Esophagus muscularis mucosa (tissue), 4 donors: ENCODE results near the gene TMEM95. TPM values are rescaled to one million over a fixed set of nuclear protein-coding genes. Genes with fewer than 3 reads are reported as not detected.
A peak's percentile ranks its signal among the peaks of the same experiment; 100 is the strongest.

Experiments used
- DNase-seq: peaks from one replicate; pipeline ENCODE4 v3.0.0-alpha.2; 2017; ENCODE audit errors: extremely low spot score
- H3K27ac ChIP-seq, 4 donors: fragments of 200-600 bp; sonication (generic); replicated peaks in 1 of 4; 1 replicate in 3 of 4; 2 replicates in 1 of 4; pipeline ENCODE4 v1.5.1; 2016 to 2019; ENCODE audit warnings: mild to moderate bottlenecking in 1 of 4
- H3K27me3 ChIP-seq, 4 donors: fragments of 200-600 bp; sonication (generic); one replicate each; pipeline versions ENCODE4 v1.5.1 to v1.6.0; 2016 to 2019
- H3K36me3 ChIP-seq, 4 donors: fragments of 200-600 bp; sonication (generic); one replicate each; pipeline ENCODE4 v1.5.1; 2016 to 2019
- H3K4me1 ChIP-seq, 4 donors: fragments of 200-600 bp; sonication (generic); one replicate each; pipeline ENCODE4 v1.5.1; 2016 to 2019
- H3K4me3 ChIP-seq, 4 donors: fragments of 200-600 bp; sonication (generic); 1 replicate in 2 of 4; 2 replicates in 2 of 4; pipeline ENCODE4 v1.5.1; 2016 to 2019; ENCODE audit warnings: mild to moderate bottlenecking in 4 of 4, moderate library complexity in 1 of 4
- H3K9me3 ChIP-seq, 4 donors: fragments of 200-600 bp; sonication (generic); 1 replicate in 3 of 4; 2 replicates in 1 of 4; pipeline ENCODE4 v1.5.1; 2016 to 2019
- CTCF ChIP-seq, 3 experiments: fragments of 200-600 bp in 2 of 3; fragments of 450-650 bp in 1 of 3; sonication (generic) in 2 of 3; IDR thresholded peaks; one replicate each; pipeline ENCODE4 v1.5.1; 2017 to 2019; ENCODE audit warnings: antibody characterized with exemption in 3 of 3, mild to moderate bottlenecking in 2 of 3, moderate library complexity in 1 of 3
- EP300 ChIP-seq: sonication (generic); formaldehyde crosslinking; IDR thresholded peaks from one replicate; pipeline ENCODE4 v1.6.1; 2017; ENCODE audit warnings: antibody characterized with exemption
- POLR2A ChIP-seq: fragments of 450-650 bp; IDR thresholded peaks from one replicate; pipeline ENCODE4 v1.6.1; 2017; ENCODE audit warnings: antibody characterized with exemption, moderate library complexity, mild to moderate bottlenecking, low read depth
- POLR2AphosphoS5 ChIP-seq, 2 donors: sonication (generic); formaldehyde crosslinking; IDR thresholded peaks; one replicate each; pipeline ENCODE4 v1.6.1; 2017; ENCODE audit warnings: antibody characterized with exemption in 2 of 2
- WGBS: methylation state at CpG from one replicate; pipeline ENCODE4 v1.1.5; 2018; 5-methylcytosine and 5-hydroxymethylcytosine counted together
- intact Hi-C: fragments of 100-400 bp; cut with DNase I; formaldehyde crosslinking; loops from one replicate; pipeline ENCODE4 v1.15.1; 2023
- total RNA-seq, 4 donors: library from RNA; depleted of rRNA; stranded (reverse); fragments of >200 nt; gene quantifications; one replicate each; pipeline versions ENCODE4 v1.1.0 to v1.2.1, GENCODE V29; 2016

Gene TMEM95
- total RNA-seq, 4 donors from 2014 or later, result 0.42 TPM; not detected in 3

GRCh38 chr17:7313890-7314718 lies 40.9 kb upstream of the TMEM95 start:
- Histone ChIP-seq H3K9me3 (no peaks in the 10 kb centered on the region), H3K4me1 (peaks cover 53 to 64% (median 60%) of the 10 kb centered on the region in 4 donors), H3K36me3 (peaks cover 64 to 84% (median 74%) of the 10 kb centered on the region in 4 donors), H3K27ac (peak overlapping the region; percentile 84 to 94 (median 93)), H3K27me3 (no peaks in the 10 kb centered on the region), H3K4me3 (peak overlapping the region; percentile 74 to 93 (median 90))
- 42% methylated on average over 9 of the region's 9 CpGs for WGBS
- DNase-seq, result no peak
- TF ChIP-seq POLR2A, result no peak
- no peak for TF ChIP-seq CTCF (IDR thresholded peaks at IDR 0.05)
- TF ChIP-seq EP300, result no peak
- TF ChIP-seq POLR2AphosphoS5 (IDR thresholded peaks at IDR 0.05), result no peak
- intact Hi-C loops, result no loop called here

GRCh38 chr17:7314719-7315569 lies 40.0 kb upstream of the TMEM95 start, which contains the start of gene GPS2:
Gene GPS2, minus strand, starts transcription at chr17:7315360. Its CDS starts 308 bp downstream, at chr17:7315052.
- TF ChIP-seq POLR2AphosphoS5 (IDR thresholded peaks at IDR 0.05) (peak; percentile 97 to 99), POLR2A (peak; percentile 17), EP300 (no peak), CTCF (IDR thresholded peaks at IDR 0.05) (peak in 1 of 3 experiments; percentile 7)
- H3K9me3 ChIP-seq, result no peaks in the 10 kb centered on the region
- H3K36me3 ChIP-seq, result peaks cover 59 to 86% (median 73%) of the 10 kb centered on the region in 4 donors
- under 1% methylated on average over 18 of the region's 95 CpGs for WGBS
- intact Hi-C loops, result no loop called here
- H3K4me3 ChIP-seq, result peak within 1 kb of the TSS; percentile 74 to 93 (median 90)
- peak; percentile 98 for DNase-seq
- H3K4me1 ChIP-seq, result peaks cover 45 to 56% (median 52%) of the 10 kb centered on the region in 4 donors
- H3K27ac ChIP-seq, result peak within 1 kb of the TSS; percentile 84 to 94 (median 93)
- H3K27me3 ChIP-seq, result no peaks in the 10 kb centered on the region

DNA sequence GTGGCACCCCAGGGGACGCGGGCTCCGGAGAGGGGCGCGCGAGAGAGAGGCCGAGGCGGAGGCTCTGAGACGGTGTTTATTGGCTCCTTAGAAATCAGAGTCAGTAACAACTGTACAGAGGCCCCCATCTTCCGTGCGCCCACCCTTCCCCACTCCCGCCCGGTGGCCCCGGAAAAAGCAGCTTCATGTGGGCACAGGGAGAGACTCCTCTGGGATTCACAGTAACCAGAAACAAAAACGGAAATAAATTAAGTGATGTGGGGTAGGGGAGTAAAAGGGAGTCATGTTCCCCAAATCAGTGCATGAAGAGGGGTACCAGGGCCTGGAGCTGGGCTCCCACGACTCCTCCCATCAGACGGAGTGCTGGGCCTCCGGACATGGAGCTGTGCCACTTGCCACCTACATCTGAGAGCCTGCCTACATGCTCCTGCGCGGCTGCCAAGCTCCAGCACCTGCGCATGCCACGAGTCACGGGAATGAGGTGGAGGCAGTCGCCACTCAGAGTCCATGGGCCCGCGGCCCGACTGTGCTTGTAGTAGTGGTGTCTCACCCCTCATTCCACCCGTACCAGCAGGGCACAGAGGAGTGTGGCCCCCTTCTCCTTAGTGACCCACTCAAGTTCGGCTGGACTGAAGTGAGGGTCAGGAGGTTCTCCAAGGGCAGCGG lies 39.3 kb upstream of the TMEM95 start:
- Histone ChIP-seq H3K27ac (peak overlapping the region; percentile 84 to 94 (median 93)), H3K36me3 (peaks cover 58 to 86% (median 73%) of the 10 kb centered on the region in 4 donors), H3K27me3 (no peaks in the 10 kb centered on the region), H3K9me3 (no peaks in the 10 kb centered on the region), H3K4me3 (peak overlapping the region; percentile 74 to 93 (median 90)), H3K4me1 (peaks cover 37 to 48% (median 44%) of the 10 kb centered on the region in 4 donors)
- 41% methylated on average over 29 of the region's 30 CpGs for WGBS
- intact Hi-C loops, result no loop called here
- TF ChIP-seq EP300, result no peak
- TF ChIP-seq POLR2AphosphoS5 (IDR thresholded peaks at IDR 0.05), result no peak
- TF ChIP-seq CTCF (IDR thresholded peaks at IDR 0.05), result no peak
- no peak for TF ChIP-seq POLR2A
- no peak for DNase-seq

DNA sequence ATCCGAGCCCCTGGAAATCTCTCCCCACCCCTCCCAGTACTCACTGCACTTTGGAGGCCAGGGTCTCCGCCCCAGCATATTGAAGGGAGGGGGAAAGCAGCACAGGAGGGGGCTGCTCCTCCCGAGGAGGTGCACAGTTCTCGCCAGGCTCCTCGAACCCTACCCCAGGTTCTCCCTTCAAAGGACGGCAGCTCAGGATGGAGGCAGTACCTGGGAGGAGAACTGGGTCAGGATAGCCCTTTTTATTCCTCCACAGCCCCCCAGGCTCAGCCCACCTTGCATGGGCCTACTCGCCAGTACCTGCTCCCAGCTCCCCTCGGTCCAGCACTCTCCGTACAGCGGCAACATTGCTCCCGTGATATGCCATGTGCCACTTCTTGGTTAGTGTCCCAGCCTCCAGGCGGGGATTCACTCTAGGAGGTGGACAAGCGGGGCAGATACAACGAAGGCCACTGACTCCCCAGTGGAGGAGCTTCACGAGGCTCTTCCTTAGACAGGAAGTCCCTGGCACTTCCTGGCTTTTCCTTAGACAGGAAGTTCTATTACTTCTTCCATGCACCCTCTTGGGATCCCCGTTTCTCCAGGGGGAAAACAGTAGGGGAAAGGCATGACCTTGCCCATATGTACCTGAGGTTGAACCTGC lies 37.7 kb upstream of the TMEM95 start:
- Histone ChIP-seq H3K4me3 (no peak overlapping the region), H3K27ac (no peak overlapping the region), H3K36me3 (peaks cover 58 to 86% (median 73%) of the 10 kb centered on the region in 4 donors), H3K9me3 (no peaks in the 10 kb centered on the region), H3K4me1 (peaks cover 30 to 36% (median 34%) of the 10 kb centered on the region in 4 donors), H3K27me3 (no peaks in the 10 kb centered on the region)
- no peak for DNase-seq
- 85% methylated on average over 16 of the region's 16 CpGs for WGBS
- intact Hi-C loops, result no loop called here
- TF ChIP-seq EP300 (no peak), POLR2AphosphoS5 (IDR thresholded peaks at IDR 0.05) (no peak), POLR2A (no peak), CTCF (IDR thresholded peaks at IDR 0.05) (no peak)
